Sigmoid colon (tissue), 4 donors: ENCODE data around the gene SCMH1.

ENCODE experiments used
- EP300 ChIP-seq, 4 donors: sonication (generic); formaldehyde crosslinking; IDR thresholded peaks; one replicate each; pipeline ENCODE4 v1.6.1; 2017; ENCODE audit warnings: antibody characterized with exemption in 4 of 4
- POLR2A ChIP-seq, 2 donors: fragments of 450-650 bp; IDR thresholded peaks; one replicate each; pipeline ENCODE4 v1.6.1; 2016; ENCODE audit warnings: antibody characterized with exemption in 2 of 2, mild to moderate bottlenecking in 2 of 2, moderate library complexity in 2 of 2
- TF ChIP-seq, protein P1 (sequence below), 4 experiments: fragments of 450-650 bp in 3 of 4; fragments of 200-600 bp in 1 of 4; IDR thresholded peaks; one replicate each; pipeline ENCODE4 v1.5.1; 2016 to 2019; ENCODE audit warnings: antibody characterized with exemption in 4 of 4, mild to moderate bottlenecking in 3 of 4, moderate library complexity in 2 of 4

DNA sequence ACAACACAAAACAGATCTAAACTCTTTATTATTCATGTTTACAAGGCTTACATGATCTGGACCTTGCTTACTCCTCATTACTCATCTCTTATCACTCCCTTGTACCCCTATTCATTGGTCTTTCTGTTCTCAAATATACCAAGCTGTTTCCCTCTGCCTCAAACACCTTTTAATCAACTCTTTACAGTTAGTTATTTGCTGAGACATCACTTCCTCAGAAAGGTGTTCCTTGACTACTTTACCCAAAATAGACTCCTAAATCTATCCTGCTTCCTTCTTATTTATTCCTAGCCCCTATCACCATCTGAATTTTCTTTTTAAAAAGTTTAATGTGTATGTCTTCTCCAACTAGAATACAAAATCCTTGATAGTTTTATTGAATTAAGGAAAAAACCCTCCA lies 120.0 kb downstream of the SCMH1 start:
- no peak for TF ChIP-seq EP300 (IDR thresholded peaks at IDR 0.05)
- TF ChIP-seq POLR2A (IDR thresholded peaks at IDR 0.05), result no peak
- TF ChIP-seq, protein P1, sequence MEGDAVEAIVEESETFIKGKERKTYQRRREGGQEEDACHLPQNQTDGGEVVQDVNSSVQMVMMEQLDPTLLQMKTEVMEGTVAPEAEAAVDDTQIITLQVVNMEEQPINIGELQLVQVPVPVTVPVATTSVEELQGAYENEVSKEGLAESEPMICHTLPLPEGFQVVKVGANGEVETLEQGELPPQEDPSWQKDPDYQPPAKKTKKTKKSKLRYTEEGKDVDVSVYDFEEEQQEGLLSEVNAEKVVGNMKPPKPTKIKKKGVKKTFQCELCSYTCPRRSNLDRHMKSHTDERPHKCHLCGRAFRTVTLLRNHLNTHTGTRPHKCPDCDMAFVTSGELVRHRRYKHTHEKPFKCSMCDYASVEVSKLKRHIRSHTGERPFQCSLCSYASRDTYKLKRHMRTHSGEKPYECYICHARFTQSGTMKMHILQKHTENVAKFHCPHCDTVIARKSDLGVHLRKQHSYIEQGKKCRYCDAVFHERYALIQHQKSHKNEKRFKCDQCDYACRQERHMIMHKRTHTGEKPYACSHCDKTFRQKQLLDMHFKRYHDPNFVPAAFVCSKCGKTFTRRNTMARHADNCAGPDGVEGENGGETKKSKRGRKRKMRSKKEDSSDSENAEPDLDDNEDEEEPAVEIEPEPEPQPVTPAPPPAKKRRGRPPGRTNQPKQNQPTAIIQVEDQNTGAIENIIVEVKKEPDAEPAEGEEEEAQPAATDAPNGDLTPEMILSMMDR (IDR thresholded peaks at IDR 0.05), result no peak
